ENCODE data around the gene PARP6.

DNA sequence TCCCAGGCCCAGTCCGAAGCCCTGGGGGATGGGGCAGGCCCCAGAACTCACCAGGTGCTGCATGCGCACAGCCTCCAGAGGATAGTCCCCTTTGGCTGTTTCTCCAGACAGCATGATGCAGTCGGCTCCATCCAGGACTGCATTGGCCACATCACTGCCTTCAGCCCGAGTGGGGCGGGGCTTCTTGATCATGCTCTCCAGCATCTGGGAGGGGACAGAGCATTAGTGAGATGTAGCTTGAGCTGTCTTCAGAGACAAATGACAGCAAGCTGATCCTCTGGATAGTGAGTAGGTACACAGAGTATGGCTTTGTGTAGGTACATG lies 65.7 kb downstream of the PARP6 start:
- TF ChIP-seq CTCF (IDR thresholded peaks at IDR 0.05): no peak
- TF ChIP-seq EZH2 (IDR thresholded peaks at IDR 0.05; ENCODE audit: borderline replicate concordance, insufficient read depth, low read depth, low read length, poor library complexity, severe bottlenecking): no peak

All from B cell (primary cell).